MM.1S (cell line): ENCODE results near the gene SYCP3.

ENCODE experiments used
- EZH2phosphoT487 ChIP-seq: fragments of 300-600 bp; sonication (generic); IDR thresholded peaks from 2 replicates; pipeline ENCODE4 v1.6.1; 2018; ENCODE audit warnings: antibody characterized with exemption, low read length
- TF ChIP-seq, protein P1 (sequence below): fragments of 300-600 bp; sonication (generic); IDR thresholded peaks from 2 replicates; pipeline ENCODE4 v1.5.1; 2016; ENCODE audit warnings: antibody characterized with exemption, low read length, mixed read lengths

DNA sequence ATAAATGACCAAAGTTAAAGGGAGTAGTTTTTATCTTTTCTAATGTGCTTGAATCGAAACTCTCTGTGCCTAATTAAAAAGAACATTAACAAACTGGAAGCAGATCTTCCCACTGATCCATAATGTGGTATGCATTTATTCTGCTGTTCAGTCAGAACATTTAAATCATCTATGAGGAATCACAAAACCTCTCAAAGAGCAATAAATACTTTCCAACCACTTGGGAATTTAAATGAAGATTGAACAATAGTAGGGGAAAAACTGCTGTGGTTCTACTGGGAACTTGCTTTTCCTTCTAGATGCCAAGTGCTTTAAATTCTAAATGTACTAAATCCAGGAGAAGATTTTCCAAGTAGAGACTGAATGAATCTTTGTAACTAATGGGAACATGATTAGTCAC lies 54.2 kb downstream of the SYCP3 start:
- TF ChIP-seq, protein P1, sequence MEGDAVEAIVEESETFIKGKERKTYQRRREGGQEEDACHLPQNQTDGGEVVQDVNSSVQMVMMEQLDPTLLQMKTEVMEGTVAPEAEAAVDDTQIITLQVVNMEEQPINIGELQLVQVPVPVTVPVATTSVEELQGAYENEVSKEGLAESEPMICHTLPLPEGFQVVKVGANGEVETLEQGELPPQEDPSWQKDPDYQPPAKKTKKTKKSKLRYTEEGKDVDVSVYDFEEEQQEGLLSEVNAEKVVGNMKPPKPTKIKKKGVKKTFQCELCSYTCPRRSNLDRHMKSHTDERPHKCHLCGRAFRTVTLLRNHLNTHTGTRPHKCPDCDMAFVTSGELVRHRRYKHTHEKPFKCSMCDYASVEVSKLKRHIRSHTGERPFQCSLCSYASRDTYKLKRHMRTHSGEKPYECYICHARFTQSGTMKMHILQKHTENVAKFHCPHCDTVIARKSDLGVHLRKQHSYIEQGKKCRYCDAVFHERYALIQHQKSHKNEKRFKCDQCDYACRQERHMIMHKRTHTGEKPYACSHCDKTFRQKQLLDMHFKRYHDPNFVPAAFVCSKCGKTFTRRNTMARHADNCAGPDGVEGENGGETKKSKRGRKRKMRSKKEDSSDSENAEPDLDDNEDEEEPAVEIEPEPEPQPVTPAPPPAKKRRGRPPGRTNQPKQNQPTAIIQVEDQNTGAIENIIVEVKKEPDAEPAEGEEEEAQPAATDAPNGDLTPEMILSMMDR, result no peak
- TF ChIP-seq EZH2phosphoT487, result no peak
